ENCODE measurements around the gene ADGRG4. TPM values are rescaled to one million over a fixed set of nuclear protein-coding genes. Genes with fewer than 3 reads are reported as not detected.
"Not testable (repeated sequence)": the region's sequence is repeated elsewhere in the genome, so short reads cannot be mapped to it uniquely, and the experiment has no call there.

ADGRG4 gene
- total and polyA plus RNA-seq, 2 donors from 2014 or later = 0.13 TPM; not detected in 1

- intact Hi-C loops (cut with DNase I) = no loop called here
- H3K27ac ChIP-seq (ENCODE audit: low read depth in 2 of 2, low read length in 2 of 2) = no peak overlapping the region
- no peak for FAIRE-seq
Measured at GRCh38 chrX:136438192-136438591, 137.4 kb downstream of the ADGRG4 start.

GRCh38 chrX:136445674-136446073 lies 144.9 kb downstream of the ADGRG4 start:
- H3K9ac ChIP-seq (ENCODE audit: low read length in 3 of 3); intact Hi-C loops (cut with DNase I); FAIRE-seq: not testable (repeated sequence)

More at GRCh38 chrX:136438192-136438591, 137.4 kb downstream of the ADGRG4 start:
- Histone ChIP-seq H3K9me3 (ENCODE audit: control insufficient read depth in 2 of 3, insufficient read depth in 1 of 3, low read length in 3 of 3) (no peaks in the 10 kb centered on the region), H3K36me3 (ENCODE audit: control insufficient read depth in 2 of 3, insufficient read depth in 3 of 3, low read length in 3 of 3) (no peaks in the 10 kb centered on the region), H3K4me1 (ENCODE audit: control insufficient read depth in 2 of 3, insufficient read depth in 2 of 3, low read depth in 1 of 3, low read length in 3 of 3) (no peaks in the 10 kb centered on the region), H3K27me3 (ENCODE audit: control insufficient read depth, insufficient read depth, low read length) (no peaks in the 10 kb centered on the region), H3K4me3 (ENCODE audit: low read length in 3 of 3) (no peak overlapping the region), H3K9ac (ENCODE audit: low read length in 3 of 3) (no peak overlapping the region)
- TF ChIP-seq, protein P1, sequence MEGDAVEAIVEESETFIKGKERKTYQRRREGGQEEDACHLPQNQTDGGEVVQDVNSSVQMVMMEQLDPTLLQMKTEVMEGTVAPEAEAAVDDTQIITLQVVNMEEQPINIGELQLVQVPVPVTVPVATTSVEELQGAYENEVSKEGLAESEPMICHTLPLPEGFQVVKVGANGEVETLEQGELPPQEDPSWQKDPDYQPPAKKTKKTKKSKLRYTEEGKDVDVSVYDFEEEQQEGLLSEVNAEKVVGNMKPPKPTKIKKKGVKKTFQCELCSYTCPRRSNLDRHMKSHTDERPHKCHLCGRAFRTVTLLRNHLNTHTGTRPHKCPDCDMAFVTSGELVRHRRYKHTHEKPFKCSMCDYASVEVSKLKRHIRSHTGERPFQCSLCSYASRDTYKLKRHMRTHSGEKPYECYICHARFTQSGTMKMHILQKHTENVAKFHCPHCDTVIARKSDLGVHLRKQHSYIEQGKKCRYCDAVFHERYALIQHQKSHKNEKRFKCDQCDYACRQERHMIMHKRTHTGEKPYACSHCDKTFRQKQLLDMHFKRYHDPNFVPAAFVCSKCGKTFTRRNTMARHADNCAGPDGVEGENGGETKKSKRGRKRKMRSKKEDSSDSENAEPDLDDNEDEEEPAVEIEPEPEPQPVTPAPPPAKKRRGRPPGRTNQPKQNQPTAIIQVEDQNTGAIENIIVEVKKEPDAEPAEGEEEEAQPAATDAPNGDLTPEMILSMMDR (IDR thresholded peaks at IDR 0.05; ENCODE audit: borderline replicate concordance, extremely low read depth, insufficient read depth) = no peak
- no peak for DNase-seq

GRCh38 chrX:136446208-136446607 lies 145.4 kb downstream of the ADGRG4 start:
- intact Hi-C loops (cut with DNase I) = no loop called here
- H3K9ac ChIP-seq (ENCODE audit: low read length in 3 of 3) = no peak overlapping the region
- no peak overlapping the region for H3K27ac ChIP-seq (ENCODE audit: low read depth in 2 of 2, low read length in 2 of 2)
- FAIRE-seq (no peak), DNase-seq (no peak)
- TF ChIP-seq, protein P1 (IDR thresholded peaks at IDR 0.05; ENCODE audit: borderline replicate concordance, extremely low read depth, insufficient read depth) = no peak
- no peaks in the 10 kb centered on the region for H3K9me3 ChIP-seq (ENCODE audit: control insufficient read depth in 2 of 3, insufficient read depth in 1 of 3, low read length in 3 of 3)
- H3K4me3 ChIP-seq (ENCODE audit: low read length in 3 of 3) = no peak overlapping the region
- no peaks in the 10 kb centered on the region for H3K36me3 ChIP-seq (ENCODE audit: control insufficient read depth in 2 of 3, insufficient read depth in 3 of 3, low read length in 3 of 3)
- no peaks in the 10 kb centered on the region for H3K4me1 ChIP-seq (ENCODE audit: control insufficient read depth in 2 of 3, insufficient read depth in 2 of 3, low read depth in 1 of 3, low read length in 3 of 3)
- H3K27me3 ChIP-seq (ENCODE audit: control insufficient read depth, insufficient read depth, low read length) = no peaks in the 10 kb centered on the region

More at GRCh38 chrX:136445674-136446073, 144.9 kb downstream of the ADGRG4 start:
- not testable (repeated sequence) for H3K27me3 ChIP-seq (ENCODE audit: control insufficient read depth, insufficient read depth, low read length); H3K9me3 ChIP-seq (ENCODE audit: control insufficient read depth in 2 of 3, insufficient read depth in 1 of 3, low read length in 3 of 3); H3K27ac ChIP-seq (ENCODE audit: low read depth in 2 of 2, low read length in 2 of 2); H3K4me1 ChIP-seq (ENCODE audit: control insufficient read depth in 2 of 3, insufficient read depth in 2 of 3, low read depth in 1 of 3, low read length in 3 of 3); DNase-seq; H3K36me3 ChIP-seq (ENCODE audit: control insufficient read depth in 2 of 3, insufficient read depth in 3 of 3, low read length in 3 of 3); H3K4me3 ChIP-seq (ENCODE audit: low read length in 3 of 3)

- FAIRE-seq (no peak), DNase-seq (no peak)
- Histone ChIP-seq H3K4me1 (ENCODE audit: control insufficient read depth in 2 of 3, insufficient read depth in 2 of 3, low read depth in 1 of 3, low read length in 3 of 3) (no peaks in the 10 kb centered on the region), H3K27ac (ENCODE audit: low read depth in 2 of 2, low read length in 2 of 2) (no peak overlapping the region), H3K36me3 (ENCODE audit: control insufficient read depth in 2 of 3, insufficient read depth in 3 of 3, low read length in 3 of 3) (no peaks in the 10 kb centered on the region), H3K9me3 (ENCODE audit: control insufficient read depth in 2 of 3, insufficient read depth in 1 of 3, low read length in 3 of 3) (no peaks in the 10 kb centered on the region), H3K27me3 (ENCODE audit: control insufficient read depth, insufficient read depth, low read length) (no peaks in the 10 kb centered on the region), H3K4me3 (ENCODE audit: low read length in 3 of 3) (no peak overlapping the region), H3K9ac (ENCODE audit: low read length in 3 of 3) (no peak overlapping the region)
- intact Hi-C loops (cut with DNase I) = no loop called here
- TF ChIP-seq, protein P1 (IDR thresholded peaks at IDR 0.05; ENCODE audit: borderline replicate concordance, extremely low read depth, insufficient read depth) = no peak
Measured at GRCh38 chrX:136447308-136447707, 146.5 kb downstream of the ADGRG4 start.

Measured in kidney (tissue), 14 donors.